Peyer's patch (tissue), 4 donors: ENCODE data around the gene ENO3. TPM values are rescaled to one million over a fixed set of nuclear protein-coding genes. Genes with fewer than 3 reads are reported as not detected.

Source experiments
- DNase-seq, 3 donors: peaks; one replicate each; pipeline ENCODE4 v3.0.0-alpha.2; 2017 to 2019
- H3K27ac ChIP-seq, 4 donors: fragments of 200-600 bp; sonication (generic); one replicate each; pipeline ENCODE4 v1.5.1; 2016 to 2019
- H3K27me3 ChIP-seq, 2 donors: fragments of 200-600 bp; sonication (generic); one replicate each; pipeline ENCODE4 v1.5.1; 2019
- H3K36me3 ChIP-seq, 3 donors: fragments of 200-600 bp; sonication (generic); one replicate each; pipeline ENCODE4 v1.5.1; 2016 to 2019
- H3K4me1 ChIP-seq, 4 donors: fragments of 200-600 bp; sonication (generic); one replicate each; pipeline ENCODE4 v1.5.1; 2016 to 2019
- H3K4me3 ChIP-seq, 4 donors: fragments of 200-600 bp; sonication (generic); 1 replicate in 3 of 4; 2 replicates in 1 of 4; pipeline ENCODE4 v1.5.1; 2016 to 2019; ENCODE audit warnings: mild to moderate bottlenecking in 1 of 4
- H3K9me3 ChIP-seq, 4 donors: fragments of 200-600 bp; sonication (generic); one replicate each; pipeline ENCODE4 v1.5.1; 2016 to 2019; ENCODE audit warnings: mild to moderate bottlenecking in 1 of 4
- CTCF ChIP-seq, 6 experiments: fragments of 450-650 bp in 4 of 6; fragments of 200-600 bp in 2 of 6; sonication (generic) in 1 of 6; IDR thresholded peaks; one replicate each; pipeline ENCODE4 v1.5.1; 2017 to 2019; ENCODE audit warnings: antibody characterized with exemption in 6 of 6, mild to moderate bottlenecking in 3 of 6, moderate library complexity in 1 of 6
- POLR2A ChIP-seq, 2 donors: fragments of 450-650 bp; IDR thresholded peaks; one replicate each; pipeline ENCODE4 v1.5.1; 2017; ENCODE audit warnings: antibody characterized with exemption in 2 of 2, mild to moderate bottlenecking in 2 of 2, moderate library complexity in 2 of 2
- total RNA-seq, 4 donors: library from RNA; depleted of rRNA; stranded (reverse); fragments of >200 nt; gene quantifications; one replicate each; pipeline ENCODE4 v1.1.0, GENCODE V29; 2016

The ENO3 gene
- total RNA-seq, 4 donors from 2014 or later = 7.4 to 27.7 (median 20.6) TPM

GRCh38 chr17:4982305-4982704 lies 31.4 kb downstream of the ENO3 start:
- H3K4me1 ChIP-seq = peaks cover 0 to 23% (median 9%) of the 10 kb centered on the region in 4 donors
- H3K27me3 ChIP-seq = no peaks in the 10 kb centered on the region
- DNase-seq = no peak
- no peak overlapping the region for H3K27ac ChIP-seq
- no peak for TF ChIP-seq POLR2A (IDR thresholded peaks at IDR 0.05)
- no peak for TF ChIP-seq CTCF (IDR thresholded peaks at IDR 0.05)
- peaks cover 0 to 65% (median 0%) of the 10 kb centered on the region in 3 donors for H3K36me3 ChIP-seq
- H3K9me3 ChIP-seq = no peaks in the 10 kb centered on the region
- H3K4me3 ChIP-seq = no peak overlapping the region

GRCh38 chr17:4986403-4986802 lies 35.5 kb downstream of the ENO3 start:
- no peaks in the 10 kb centered on the region for H3K9me3 ChIP-seq
- H3K4me3 ChIP-seq = peak overlapping the region; percentile 76 to 97 (median 89)
- no peak for DNase-seq
- peaks cover 0 to 27% (median 0%) of the 10 kb centered on the region in 3 donors for H3K36me3 ChIP-seq
- H3K4me1 ChIP-seq = peaks cover 0 to 25% (median 14%) of the 10 kb centered on the region in 4 donors
- TF ChIP-seq POLR2A (IDR thresholded peaks at IDR 0.05) (no peak), CTCF (IDR thresholded peaks at IDR 0.05) (no peak)
- H3K27ac ChIP-seq = peak overlapping the region; percentile 90 to 98 (median 93)
- H3K27me3 ChIP-seq = no peaks in the 10 kb centered on the region

GRCh38 chr17:4986951-4987766 lies 36.2 kb downstream of the ENO3 start, which contains the start of gene CAMTA2:
CAMTA2 (minus strand) TSS chr17:4987675; CDS start chr17:4986222, 1,453 bp downstream.
- Histone ChIP-seq H3K9me3 (no peaks in the 10 kb centered on the region), H3K4me1 (peaks cover 0 to 25% (median 14%) of the 10 kb centered on the region in 4 donors), H3K27me3 (no peaks in the 10 kb centered on the region), H3K36me3 (peaks cover 0 to 20% (median 0%) of the 10 kb centered on the region in 3 donors), H3K4me3 (peak within 1 kb of the TSS; percentile 76 to 97 (median 89)), H3K27ac (peak within 1 kb of the TSS; percentile 90 to 98 (median 93))
- TF ChIP-seq POLR2A (IDR thresholded peaks at IDR 0.05) = peak; percentile 68 to 73
- TF ChIP-seq CTCF (IDR thresholded peaks at IDR 0.05) = peak; percentile 65 to 86 (median 76)
- peak; percentile 92 to 96 (median 94) for DNase-seq

- H3K27me3 ChIP-seq = no peaks in the 10 kb centered on the region
- H3K4me3 ChIP-seq = peak overlapping the region; percentile 76 to 97 (median 89)
- DNase-seq = no peak
- peak overlapping the region; percentile 90 to 98 (median 93) for H3K27ac ChIP-seq
- peaks cover 0 to 25% (median 14%) of the 10 kb centered on the region in 4 donors for H3K4me1 ChIP-seq
- no peaks in the 10 kb centered on the region for H3K9me3 ChIP-seq
- TF ChIP-seq CTCF (IDR thresholded peaks at IDR 0.05) (no peak), POLR2A (IDR thresholded peaks at IDR 0.05) (no peak)
- H3K36me3 ChIP-seq = peaks cover 0 to 12% (median 0%) of the 10 kb centered on the region in 3 donors
These were observed 37.0 kb downstream of the ENO3 start for GRCh38 chr17:4987767-4988567.

- DNase-seq = no peak
- H3K27ac ChIP-seq = no peak overlapping the region
- H3K36me3 ChIP-seq = no peaks in the 10 kb centered on the region
- no peak overlapping the region for H3K4me3 ChIP-seq
- H3K27me3 ChIP-seq = no peaks in the 10 kb centered on the region
- H3K9me3 ChIP-seq = no peaks in the 10 kb centered on the region
- no peak for TF ChIP-seq POLR2A (IDR thresholded peaks at IDR 0.05)
- no peak for TF ChIP-seq CTCF (IDR thresholded peaks at IDR 0.05)
- peaks cover 0 to 14% (median 7%) of the 10 kb centered on the region in 4 donors for H3K4me1 ChIP-seq
These were observed 43.2 kb downstream of the ENO3 start for GRCh38 chr17:4994081-4994595.
